ENCODE results near the gene MICAL2.

The MICAL2 gene

DNA sequence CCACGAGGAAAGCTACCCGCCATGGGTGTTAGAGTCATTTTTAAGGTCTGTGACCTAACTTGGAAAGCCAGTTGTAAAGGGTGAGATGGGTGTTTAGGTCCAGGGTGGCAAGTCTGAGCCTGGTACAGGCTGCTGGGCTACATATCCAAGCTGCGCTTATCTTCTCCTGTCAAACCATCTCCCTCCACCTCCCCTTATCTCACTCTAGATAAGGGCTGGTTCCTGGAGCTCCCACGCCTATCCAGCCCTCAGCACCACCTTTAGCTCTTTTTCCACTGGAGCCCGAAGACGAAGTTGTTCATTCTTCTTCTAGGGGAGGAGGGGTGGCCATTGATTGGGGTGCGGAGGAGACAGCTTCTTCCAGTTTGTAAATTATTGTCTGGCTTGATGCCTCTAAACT lies 48.5 kb downstream of the MICAL2 start:
- no peak for DNase-seq

GRCh38 chr11:12159351-12160099 lies 49.1 kb downstream of the MICAL2 start:
- DNase-seq = peak; percentile 93

GRCh38 chr11:12160231-12160630 lies 49.8 kb downstream of the MICAL2 start:
- DNase-seq = no peak

DNA sequence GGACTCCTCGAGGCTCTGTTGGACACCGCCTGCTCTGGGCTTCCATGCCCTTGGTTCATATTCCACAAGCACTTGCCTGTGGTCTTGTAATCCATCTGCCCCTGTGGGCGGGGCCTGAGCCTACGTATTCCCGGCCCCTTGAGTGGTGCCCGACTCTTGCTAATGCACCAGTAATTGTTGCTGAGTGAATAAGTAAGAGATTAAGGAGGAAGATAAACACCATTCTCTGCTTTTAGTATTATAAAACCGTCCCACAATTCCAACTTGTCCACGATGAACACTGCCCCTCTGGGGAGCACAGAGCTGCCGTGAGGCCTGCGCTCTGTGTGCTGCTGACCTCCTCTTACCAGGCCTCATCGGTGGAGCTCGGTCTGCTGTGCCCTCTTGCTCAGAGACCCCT lies 50.3 kb downstream of the MICAL2 start:
- DNase-seq = peak; percentile 41

GRCh38 chr11:12161137-12161536 lies 50.7 kb downstream of the MICAL2 start:
- DNase-seq = no peak

DNA sequence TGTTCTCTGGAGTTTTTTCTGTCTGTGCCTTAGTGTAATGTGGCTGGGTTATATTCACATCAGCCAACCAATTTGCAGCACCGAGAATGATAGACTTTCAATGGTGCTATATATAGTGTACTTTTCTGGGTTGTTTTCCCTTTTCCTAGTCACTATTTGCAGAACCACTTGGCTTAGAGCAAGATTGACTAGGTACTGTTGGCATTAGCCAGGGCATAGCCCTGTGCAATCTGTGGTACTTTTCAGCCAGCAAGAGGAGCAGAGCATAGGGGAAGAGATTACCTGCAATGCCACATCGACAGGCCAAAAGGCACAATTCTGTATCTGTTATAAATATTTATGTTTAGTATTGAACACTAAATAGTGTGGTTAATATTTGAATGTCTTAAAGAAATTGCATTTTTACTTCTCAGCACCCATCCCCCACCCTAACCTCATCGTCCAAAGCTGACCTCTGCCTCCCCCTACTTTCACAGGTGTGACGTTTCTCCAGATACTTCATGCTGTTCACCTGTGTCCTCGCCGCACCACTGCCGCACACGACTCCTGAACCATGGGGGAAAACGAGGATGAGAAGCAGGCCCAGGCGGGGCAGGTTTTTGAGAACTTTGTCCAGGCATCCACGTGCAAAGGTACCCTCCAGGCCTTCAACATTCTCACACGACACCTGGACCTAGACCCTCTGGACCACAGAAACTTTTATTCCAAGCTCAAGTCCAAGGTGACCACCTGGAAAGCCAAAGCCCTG lies 51.4 kb downstream of the MICAL2 start:
- no peak for DNase-seq

DNA sequence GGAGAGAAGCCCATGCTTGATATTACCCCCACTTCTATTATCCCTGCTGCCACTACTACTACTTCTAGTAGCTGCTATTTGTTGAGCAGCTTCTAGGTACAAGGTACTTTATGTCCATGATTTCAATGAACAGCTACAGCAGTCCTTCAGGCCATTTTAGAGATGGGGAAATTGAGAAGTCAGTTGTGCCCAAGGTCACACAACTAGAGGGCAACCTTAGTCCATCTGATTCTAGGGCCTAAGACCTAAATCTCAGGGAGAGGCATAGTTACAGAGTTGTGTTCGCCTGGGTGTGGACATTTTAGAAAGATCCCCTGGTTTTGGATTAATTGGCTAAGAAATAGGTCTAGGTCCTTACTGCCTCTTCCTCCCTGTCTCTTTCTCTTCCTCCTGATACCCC lies 52.3 kb downstream of the MICAL2 start:
- no peak for DNase-seq

- peak; percentile 33 for DNase-seq
Observed at GRCh38 chr11:12163181-12163941, 53.0 kb downstream of the MICAL2 start.

- peak; percentile 85 for DNase-seq
Observed at GRCh38 chr11:12164061-12165014, 53.9 kb downstream of the MICAL2 start.

- DNase-seq = no peak
Observed at GRCh38 chr11:12165237-12165875, 55.0 kb downstream of the MICAL2 start.

DNA sequence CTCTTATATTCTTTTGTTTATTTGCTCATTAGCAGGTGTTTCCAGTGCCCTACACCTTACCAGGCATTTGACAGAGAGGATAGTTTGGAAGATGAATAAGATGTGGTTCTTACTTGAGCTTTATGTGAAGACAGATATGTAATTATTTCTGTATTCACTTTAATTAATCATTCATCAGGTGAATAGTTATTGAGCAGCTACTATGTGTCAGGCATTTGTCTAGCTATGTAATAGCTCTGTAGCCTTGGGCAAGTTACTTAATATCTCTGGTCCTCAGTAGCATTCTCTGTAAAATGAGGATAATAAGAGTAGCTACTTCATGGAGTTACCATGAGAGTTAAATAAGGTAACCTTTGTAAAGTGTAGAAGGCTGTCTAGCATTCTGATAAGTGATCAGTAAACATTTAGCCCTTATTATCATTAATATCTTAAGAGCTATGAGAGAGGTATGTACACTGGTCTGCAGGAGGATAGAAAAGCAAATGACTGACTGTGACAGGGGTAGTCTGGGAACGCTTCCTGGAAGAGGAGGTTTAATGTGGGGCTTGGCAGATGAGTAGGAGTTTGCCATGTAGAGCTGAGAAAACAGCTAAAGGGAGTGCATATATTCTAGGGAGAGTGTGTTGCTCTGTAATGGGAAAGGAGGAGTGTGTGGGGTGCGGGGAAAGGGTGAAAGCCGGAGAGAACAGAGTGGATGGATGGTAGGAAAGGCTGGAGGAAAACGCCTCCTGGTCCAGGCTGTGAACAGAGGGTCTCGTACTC lies 56.1 kb downstream of the MICAL2 start:
- no peak for DNase-seq

DNA sequence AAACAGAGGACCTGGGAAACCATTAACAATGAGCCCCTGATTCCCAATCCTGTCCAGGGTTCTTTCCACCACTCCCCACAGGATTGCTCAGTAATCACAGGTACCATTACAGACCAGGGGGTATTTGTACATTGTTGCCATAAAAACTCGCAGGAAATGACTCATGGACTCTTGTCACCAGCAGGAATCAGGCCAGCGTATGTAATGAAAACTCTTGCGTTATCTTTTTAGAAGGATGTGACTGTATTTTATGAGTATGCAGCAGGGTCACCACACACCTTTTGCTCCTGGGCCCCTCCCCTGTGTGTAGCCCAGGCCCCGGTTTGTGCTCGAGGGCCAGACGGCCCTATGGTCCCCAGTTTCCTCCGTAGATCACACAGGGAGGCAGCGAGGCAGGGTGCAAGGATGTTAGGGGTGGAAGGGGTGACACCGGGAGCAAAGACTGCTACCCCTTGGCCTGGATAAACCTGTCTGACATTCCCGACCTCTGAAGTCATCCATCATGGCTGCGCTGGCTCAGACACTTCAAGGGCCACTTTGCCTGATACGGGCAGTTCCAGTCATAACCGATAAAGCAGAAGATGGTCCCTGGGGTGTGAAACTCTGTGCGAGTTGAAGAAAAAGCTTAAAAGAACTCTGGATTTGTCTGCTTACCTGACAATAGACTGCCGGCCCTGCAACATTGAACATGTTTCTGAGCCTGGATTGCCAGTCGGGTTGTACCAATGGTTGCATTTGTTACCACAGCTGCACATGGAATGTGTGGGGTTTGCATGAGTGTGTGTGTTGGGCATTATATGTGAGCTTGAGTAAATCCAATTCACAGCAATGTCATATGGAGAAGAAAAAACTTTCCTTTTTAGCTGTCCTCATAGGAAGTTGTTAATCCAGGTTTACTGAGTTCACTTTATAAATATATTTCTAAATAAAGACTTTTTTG lies 56.9 kb downstream of the MICAL2 start:
- DNase-seq = peak; percentile 90

DNA sequence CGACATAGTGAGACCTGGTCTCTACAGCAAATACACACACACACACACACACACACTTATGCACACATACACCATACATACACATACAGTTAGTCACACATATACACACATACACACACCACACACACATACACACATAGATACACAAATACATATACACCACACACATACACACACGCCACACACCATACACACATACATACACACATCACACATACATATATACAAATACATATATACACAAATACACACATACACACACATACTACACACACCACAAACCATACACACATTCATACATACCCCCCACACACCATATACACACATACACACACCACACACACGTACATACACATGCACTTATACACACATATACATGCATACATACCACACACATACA lies 57.7 kb downstream of the MICAL2 start:
- no peak for DNase-seq

DNA sequence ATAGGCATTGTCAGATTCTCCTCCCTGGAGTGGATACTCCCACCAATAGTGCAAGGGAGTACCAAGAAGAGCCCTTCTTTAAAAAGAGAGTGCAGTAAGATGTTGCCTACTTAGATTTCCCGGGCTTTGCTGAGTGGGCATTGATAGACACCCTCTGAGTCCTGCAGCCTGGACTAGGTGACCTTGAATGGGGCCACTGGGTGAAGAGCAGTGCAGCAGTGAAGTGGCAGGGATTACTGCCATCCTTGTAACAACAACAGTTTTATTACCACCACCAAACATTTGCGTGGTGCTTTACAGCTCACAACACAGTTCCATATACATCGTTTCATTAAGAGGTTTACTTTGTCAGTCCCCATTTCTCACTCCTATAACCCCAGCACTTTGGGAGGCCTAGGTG lies 59.4 kb downstream of the MICAL2 start:
- no peak for DNase-seq

DNA sequence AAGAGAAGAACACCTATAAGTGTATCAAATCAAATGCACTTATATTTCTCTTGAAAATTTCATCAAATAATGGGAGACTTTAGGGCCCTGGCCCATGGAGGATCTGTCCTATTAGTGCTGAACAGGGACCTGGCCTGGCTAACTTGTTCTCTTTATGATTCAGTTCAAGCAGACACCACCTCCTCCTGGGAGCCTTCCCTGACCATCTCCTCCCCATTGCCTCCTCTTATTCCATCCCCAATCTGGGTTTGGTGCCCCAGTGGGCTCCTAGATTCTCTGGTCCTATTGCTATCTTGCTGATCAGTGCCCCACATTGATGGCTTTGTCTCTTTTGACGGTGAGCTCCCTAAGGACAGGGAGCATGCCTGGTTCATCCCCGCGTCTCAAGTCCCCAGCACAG lies 60.1 kb downstream of the MICAL2 start:
- no peak for DNase-seq

DNA sequence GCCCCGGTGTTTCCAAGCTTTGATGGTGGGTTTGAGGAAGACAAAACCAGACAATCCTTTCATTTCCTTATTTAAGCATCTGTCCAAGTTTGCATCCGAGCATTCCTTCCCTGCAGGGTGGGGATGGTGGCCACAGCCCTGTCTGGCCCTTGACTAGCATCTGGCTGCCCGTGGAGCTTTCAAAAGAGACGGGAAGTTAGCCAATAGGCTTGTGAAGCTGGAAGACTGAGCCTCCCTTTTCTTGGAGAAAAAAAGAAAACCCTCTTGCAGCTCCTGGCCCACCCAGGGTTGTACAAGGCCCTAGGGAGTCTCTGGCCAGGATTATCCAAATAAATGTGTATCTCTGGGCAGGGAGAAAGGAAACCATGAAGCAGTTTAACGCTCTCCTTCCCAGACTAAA lies 60.6 kb downstream of the MICAL2 start:
- DNase-seq = peak; percentile 42

GRCh38 chr11:12171921-12172320 lies 61.5 kb downstream of the MICAL2 start:
- DNase-seq = no peak

GRCh38 chr11:12172493-12173013 lies 62.2 kb downstream of the MICAL2 start:
- DNase-seq = no peak

DNA sequence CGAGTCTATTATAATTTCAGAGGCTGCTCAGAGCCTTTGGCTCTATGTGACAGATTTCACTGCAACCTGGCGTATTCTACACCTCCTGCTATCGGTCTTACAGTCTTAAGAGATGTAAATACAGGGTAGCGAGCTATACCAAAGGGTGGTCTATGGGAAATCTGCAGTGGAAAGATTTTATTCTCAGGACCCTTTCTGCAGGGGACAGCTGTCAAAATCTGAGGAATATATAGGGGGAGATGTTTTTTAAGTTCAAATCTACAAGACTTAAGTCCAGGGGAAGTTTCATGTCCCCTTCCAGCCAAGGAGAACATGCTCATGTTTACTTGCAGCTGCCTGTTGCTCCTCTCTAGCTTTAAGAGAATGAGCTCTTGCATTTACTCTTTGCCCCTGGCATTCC lies 62.7 kb downstream of the MICAL2 start:
- DNase-seq = no peak

GRCh38 chr11:12174128-12174476 lies 63.7 kb downstream of the MICAL2 start:
- DNase-seq = no peak

All from HCEC 1CT (cell line).